Measurements from ENCODE around the gene FAM193B.
"Not testable (repeated sequence)": the region's sequence is repeated elsewhere in the genome, so short reads cannot be mapped to it uniquely, and the experiment has no call there.

Gene FAM193B

GRCh38 chr5:177536386-177536785, 18.0 kb downstream of the FAM193B start:
- DNase-seq, result no peak

GRCh38 chr5:177535125-177535524, 19.2 kb downstream of the FAM193B start:
- no peak for DNase-seq

- not testable (repeated sequence) for DNase-seq
Measured at GRCh38 chr5:177534433-177534832, 19.9 kb downstream of the FAM193B start.

GRCh38 chr5:177531209-177531940, 23.0 kb downstream of the FAM193B start:
- no peak for DNase-seq

- DNase-seq, result no peak
Measured at GRCh38 chr5:177530638-177531037, 23.7 kb downstream of the FAM193B start.

GRCh38 chr5:177529247-177530203, 24.8 kb downstream of the FAM193B start:
- DNase-seq, result no peak

GRCh38 chr5:177528631-177529030, 25.7 kb downstream of the FAM193B start:
- no peak for DNase-seq

- DNase-seq, result no peak
Measured at GRCh38 chr5:177527595-177527994, 26.8 kb downstream of the FAM193B start.

GRCh38 chr5:177526791-177527190, 27.6 kb downstream of the FAM193B start:
- DNase-seq, result no peak

- DNase-seq, result no peak
Measured at GRCh38 chr5:177526191-177526590, 28.2 kb downstream of the FAM193B start.

GRCh38 chr5:177524941-177525655, 29.3 kb downstream of the FAM193B start:
- DNase-seq, result no peak

GRCh38 chr5:177524539-177524900, 29.8 kb downstream of the FAM193B start:
- DNase-seq, result no peak

- DNase-seq, result no peak
Measured at GRCh38 chr5:177523711-177524538, 30.4 kb downstream of the FAM193B start.

GRCh38 chr5:177520916-177521513, 33.3 kb downstream of the FAM193B start:
- no peak for DNase-seq

GRCh38 chr5:177520271-177520670, 34.1 kb downstream of the FAM193B start:
- no peak for DNase-seq

- DNase-seq, result no peak
Measured at GRCh38 chr5:177519463-177520235, 34.7 kb downstream of the FAM193B start.

GRCh38 chr5:177516601-177517568, 37.5 kb downstream of the FAM193B start, which contains the start of gene DDX41:
DDX41 (minus strand) TSS chr5:177516961; CDS start chr5:177516945, 16 bp downstream.
- peak; percentile 91 for DNase-seq

GRCh38 chr5:177515580-177515979, 38.8 kb downstream of the FAM193B start:
- no peak for DNase-seq

- no peak for DNase-seq
Measured at GRCh38 chr5:177514541-177514940, 39.8 kb downstream of the FAM193B start.

GRCh38 chr5:177513500-177513899, 40.9 kb downstream of the FAM193B start:
- DNase-seq, result no peak

All from NCI-H1048 (cell line).